GDM1 (cell line): ENCODE results near the gene TTLL1.
A peak's percentile ranks its signal among the peaks of the same experiment; 100 is the strongest.

ENCODE experiments used
- DNase-seq: peaks from one replicate; lab custom pipeline; 2025; lab: John Stamatoyannopoulos, UW

TTLL1 gene

GRCh38 chr22:43088984-43089717 lies at the start of gene TTLL1:
Gene TTLL1 (minus strand): TSS chr22:43089391. CDS start chr22:43075586, 13,805 bp downstream.
- DNase-seq, result peak; percentile 88

GRCh38 chr22:43136801-43137200 lies 47.6 kb upstream of the TTLL1 start:
- no peak for DNase-seq

GRCh38 chr22:43136255-43136654 lies 47.1 kb upstream of the TTLL1 start:
- peak; percentile 13 for DNase-seq

- no peak for DNase-seq
These were observed 46.4 kb upstream of the TTLL1 start for GRCh38 chr22:43135565-43135964.

- no peak for DNase-seq
These were observed 45.4 kb upstream of the TTLL1 start for GRCh38 chr22:43134553-43134952.

- DNase-seq, result no peak
These were observed 44.2 kb upstream of the TTLL1 start for GRCh38 chr22:43133401-43133800.

- no peak for DNase-seq
These were observed 42.7 kb upstream of the TTLL1 start for GRCh38 chr22:43131773-43132501.

- no peak for DNase-seq
These were observed 40.5 kb upstream of the TTLL1 start for GRCh38 chr22:43129426-43130425.

GRCh38 chr22:43128928-43129424 lies 39.8 kb upstream of the TTLL1 start:
- no peak for DNase-seq

- DNase-seq, result no peak
These were observed 38.9 kb upstream of the TTLL1 start for GRCh38 chr22:43128116-43128515.

GRCh38 chr22:43127166-43127908 lies 38.1 kb upstream of the TTLL1 start:
- no peak for DNase-seq

GRCh38 chr22:43126501-43127165 lies 37.4 kb upstream of the TTLL1 start:
- DNase-seq, result no peak

GRCh38 chr22:43118953-43119458 lies 29.8 kb upstream of the TTLL1 start:
- DNase-seq, result no peak

GRCh38 chr22:43118024-43118849 lies 29.0 kb upstream of the TTLL1 start:
- DNase-seq, result no peak

- DNase-seq, result no peak
These were observed 27.7 kb upstream of the TTLL1 start for GRCh38 chr22:43116932-43117331.

- no peak for DNase-seq
These were observed 25.8 kb upstream of the TTLL1 start for GRCh38 chr22:43114958-43115357.

- no peak for DNase-seq
These were observed 24.5 kb upstream of the TTLL1 start for GRCh38 chr22:43113526-43114251.

- no peak for DNase-seq
These were observed 21.9 kb upstream of the TTLL1 start for GRCh38 chr22:43110927-43111623.
